ENCODE results near the gene DOK5. TPM values are rescaled to one million over a fixed set of nuclear protein-coding genes. Genes with fewer than 3 reads are reported as not detected.

The DOK5 gene
- total and polyA plus RNA-seq, 9 donors, result 0.24 to 38.3 (median 2.4) TPM; not detected in 1

DNA sequence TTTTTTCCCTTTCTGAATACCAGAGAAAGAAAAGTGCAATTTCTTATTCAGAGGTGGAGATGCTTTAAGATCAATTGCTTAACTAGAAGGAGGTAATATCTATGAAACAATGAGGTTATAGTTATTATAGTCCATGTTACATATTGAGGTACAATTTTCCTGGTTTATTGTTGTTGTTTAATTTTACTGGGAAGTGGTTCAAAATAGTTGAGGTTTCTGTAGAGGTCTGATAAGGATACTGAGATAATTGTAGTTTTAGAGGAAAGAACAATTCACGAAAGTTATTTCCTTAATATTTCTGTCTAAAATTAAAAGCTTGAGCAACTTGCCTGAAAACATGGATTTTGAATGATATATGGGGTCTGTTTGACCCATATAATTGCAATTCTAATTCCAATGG lies 51.4 kb downstream of the DOK5 start:
- H3K9me3 ChIP-seq, result no peaks in the 10 kb centered on the region
- WGBS, 3 donors, result 9 to 10% (median 9%) methylated on average over 1 of the region's 1 CpG
- H3K4me3 ChIP-seq, result no peak overlapping the region
- no peak for DNase-seq
- H3K27ac ChIP-seq, result no peak overlapping the region
- no peak for TF ChIP-seq EP300 (IDR thresholded peaks at IDR 0.05)
- TF ChIP-seq, protein P1, sequence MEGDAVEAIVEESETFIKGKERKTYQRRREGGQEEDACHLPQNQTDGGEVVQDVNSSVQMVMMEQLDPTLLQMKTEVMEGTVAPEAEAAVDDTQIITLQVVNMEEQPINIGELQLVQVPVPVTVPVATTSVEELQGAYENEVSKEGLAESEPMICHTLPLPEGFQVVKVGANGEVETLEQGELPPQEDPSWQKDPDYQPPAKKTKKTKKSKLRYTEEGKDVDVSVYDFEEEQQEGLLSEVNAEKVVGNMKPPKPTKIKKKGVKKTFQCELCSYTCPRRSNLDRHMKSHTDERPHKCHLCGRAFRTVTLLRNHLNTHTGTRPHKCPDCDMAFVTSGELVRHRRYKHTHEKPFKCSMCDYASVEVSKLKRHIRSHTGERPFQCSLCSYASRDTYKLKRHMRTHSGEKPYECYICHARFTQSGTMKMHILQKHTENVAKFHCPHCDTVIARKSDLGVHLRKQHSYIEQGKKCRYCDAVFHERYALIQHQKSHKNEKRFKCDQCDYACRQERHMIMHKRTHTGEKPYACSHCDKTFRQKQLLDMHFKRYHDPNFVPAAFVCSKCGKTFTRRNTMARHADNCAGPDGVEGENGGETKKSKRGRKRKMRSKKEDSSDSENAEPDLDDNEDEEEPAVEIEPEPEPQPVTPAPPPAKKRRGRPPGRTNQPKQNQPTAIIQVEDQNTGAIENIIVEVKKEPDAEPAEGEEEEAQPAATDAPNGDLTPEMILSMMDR (IDR thresholded peaks at IDR 0.05), result no peak
- TF ChIP-seq POLR2A (IDR thresholded peaks at IDR 0.05), result no peak
- intact Hi-C loops (cut with DNase I), result no loop called here
- no peaks in the 10 kb centered on the region for H3K36me3 ChIP-seq
- no peaks in the 10 kb centered on the region for H3K27me3 ChIP-seq
- H3K4me1 ChIP-seq (ENCODE audit: insufficient read depth), result peaks cover 2% of the 10 kb centered on the region

DNA sequence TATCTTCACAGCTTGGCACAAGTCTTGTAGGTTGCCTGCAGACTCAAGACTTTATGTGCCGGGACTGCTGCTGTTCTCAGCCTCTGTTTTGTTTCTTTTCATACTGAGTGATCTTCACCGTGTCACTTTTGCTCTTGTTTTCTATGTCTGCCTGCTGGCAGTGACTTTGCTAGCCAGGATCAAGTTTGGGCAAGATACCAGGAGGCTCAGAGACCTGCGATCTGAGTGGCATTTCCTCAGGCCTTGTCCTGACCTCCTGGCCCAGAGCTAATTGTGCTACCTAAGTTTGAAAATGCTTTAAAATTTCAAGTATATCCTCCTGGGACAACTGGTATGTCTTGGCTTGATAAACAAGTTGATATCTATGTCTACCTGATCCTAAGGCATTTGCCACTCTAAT lies 57.2 kb downstream of the DOK5 start:
- TF ChIP-seq, protein P1 (IDR thresholded peaks at IDR 0.05), result no peak
- TF ChIP-seq EP300 (IDR thresholded peaks at IDR 0.05) (no peak), POLR2A (IDR thresholded peaks at IDR 0.05) (no peak)
- Histone ChIP-seq H3K4me3 (no peak overlapping the region), H3K4me1 (ENCODE audit: insufficient read depth) (no peaks in the 10 kb centered on the region), H3K9me3 (no peaks in the 10 kb centered on the region), H3K36me3 (no peaks in the 10 kb centered on the region), H3K27me3 (no peaks in the 10 kb centered on the region), H3K27ac (no peak overlapping the region)
- 84 to 88% (median 87%) methylated on average over 3 of the region's 3 CpGs for WGBS, 3 donors
- DNase-seq, result no peak
- intact Hi-C loops (cut with DNase I), result no loop called here

DNA sequence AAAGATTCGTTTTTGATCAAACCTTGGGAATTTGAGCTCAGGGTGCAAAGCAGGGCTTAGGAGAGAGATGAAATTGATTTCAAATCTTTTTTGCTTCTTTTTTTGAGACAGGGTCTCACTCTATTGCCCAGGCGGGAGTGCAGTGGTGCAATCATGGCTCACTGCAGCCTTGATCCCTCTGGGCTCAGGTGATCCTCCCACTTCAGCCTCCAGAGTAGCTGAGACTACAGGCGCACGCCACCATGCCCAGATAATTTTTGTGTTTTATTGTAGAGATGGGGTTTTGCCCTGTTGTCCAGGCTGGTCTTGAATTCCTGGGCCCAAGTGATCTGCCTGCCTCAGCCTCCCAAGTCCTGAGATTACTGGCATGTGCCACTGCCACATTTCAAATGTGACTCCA lies 58.7 kb downstream of the DOK5 start:
- 92 to 97% (median 95%) methylated on average over 4 of the region's 4 CpGs for WGBS, 3 donors
- Histone ChIP-seq H3K36me3 (no peaks in the 10 kb centered on the region), H3K4me1 (ENCODE audit: insufficient read depth) (no peaks in the 10 kb centered on the region), H3K4me3 (no peak overlapping the region), H3K27ac (no peak overlapping the region), H3K9me3 (no peaks in the 10 kb centered on the region), H3K27me3 (no peaks in the 10 kb centered on the region)
- DNase-seq, result no peak
- no peak for TF ChIP-seq POLR2A (IDR thresholded peaks at IDR 0.05)
- TF ChIP-seq, protein P1 (IDR thresholded peaks at IDR 0.05), result no peak
- TF ChIP-seq EP300 (IDR thresholded peaks at IDR 0.05), result no peak
- intact Hi-C loops (cut with DNase I), result no loop called here

DNA sequence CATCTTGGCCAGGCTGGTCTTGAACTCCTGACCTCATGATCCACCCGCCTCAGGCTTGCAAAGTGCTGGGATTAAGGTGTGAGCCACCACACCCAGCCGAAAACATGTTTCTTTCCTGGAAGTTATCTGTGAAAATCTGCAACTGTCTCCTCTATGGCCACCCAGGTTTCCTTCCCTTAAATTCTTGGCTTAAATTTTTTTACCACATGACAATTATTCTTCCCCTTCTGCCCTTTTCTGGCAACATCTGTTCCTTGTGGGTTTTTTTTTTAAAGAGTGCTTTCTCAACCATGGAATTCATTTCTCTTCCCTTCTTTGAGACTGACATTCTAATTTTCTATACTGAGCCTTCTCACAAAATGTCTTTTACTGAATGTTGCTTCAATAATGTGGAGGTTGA lies 59.6 kb downstream of the DOK5 start:
- no peak overlapping the region for H3K4me3 ChIP-seq
- H3K4me1 ChIP-seq (ENCODE audit: insufficient read depth), result no peaks in the 10 kb centered on the region
- intact Hi-C loops (cut with DNase I), result no loop called here
- 72 to 89% (median 89%) methylated on average over 2 of the region's 2 CpGs for WGBS, 3 donors
- no peaks in the 10 kb centered on the region for H3K27me3 ChIP-seq
- DNase-seq, result no peak
- TF ChIP-seq, protein P1 (IDR thresholded peaks at IDR 0.05), result no peak
- TF ChIP-seq POLR2A (IDR thresholded peaks at IDR 0.05), result no peak
- TF ChIP-seq EP300 (IDR thresholded peaks at IDR 0.05), result no peak
- no peaks in the 10 kb centered on the region for H3K9me3 ChIP-seq
- no peaks in the 10 kb centered on the region for H3K36me3 ChIP-seq
- no peak overlapping the region for H3K27ac ChIP-seq

DNA sequence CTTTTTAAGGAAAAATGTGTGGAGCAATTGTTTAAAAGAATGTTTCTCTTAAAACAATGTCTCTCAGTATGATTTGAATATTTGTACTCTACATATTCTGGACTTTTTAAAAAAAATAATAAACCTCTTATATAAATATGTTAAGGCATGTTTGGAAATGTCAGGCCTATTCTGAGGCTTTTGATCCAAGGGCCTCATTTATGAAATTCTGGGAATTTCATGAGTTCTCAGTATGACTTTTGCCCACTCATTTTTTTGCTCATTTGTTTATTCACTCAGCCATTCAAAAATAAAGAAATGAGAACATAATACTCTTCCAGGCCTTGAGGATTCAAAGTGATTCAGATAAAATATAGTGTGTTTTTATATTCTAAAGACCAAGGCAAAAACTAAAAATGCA lies 60.4 kb downstream of the DOK5 start:
- no peak for TF ChIP-seq POLR2A (IDR thresholded peaks at IDR 0.05)
- no peak for TF ChIP-seq EP300 (IDR thresholded peaks at IDR 0.05)
- TF ChIP-seq, protein P1 (IDR thresholded peaks at IDR 0.05), result no peak
- intact Hi-C loops (cut with DNase I), result no loop called here

More for the DNA sequence above, 60.4 kb downstream of the DOK5 start:
- H3K27me3 ChIP-seq, result no peaks in the 10 kb centered on the region
- no peaks in the 10 kb centered on the region for H3K9me3 ChIP-seq
- H3K36me3 ChIP-seq, result no peaks in the 10 kb centered on the region
- no peaks in the 10 kb centered on the region for H3K4me1 ChIP-seq (ENCODE audit: insufficient read depth)
- H3K27ac ChIP-seq, result no peak overlapping the region
- no peak for DNase-seq
- no peak overlapping the region for H3K4me3 ChIP-seq

Data from ovary (tissue), 9 donors.